Measurements from ENCODE around the gene ATRNL1.
"Not testable (repeated sequence)": the region's sequence is repeated elsewhere in the genome, so short reads cannot be mapped to it uniquely, and the experiment has no call there.

The ATRNL1 gene

GRCh38 chr10:115826396-115826795, 733.2 kb downstream of the ATRNL1 start:
- no peaks in the 10 kb centered on the region for H3K27me3 ChIP-seq (replicated peaks; ENCODE audit: insufficient read depth, low read length)
- H3K4me2 ChIP-seq (ENCODE audit: low read depth, low read length), result no peak overlapping the region
- no peaks in the 10 kb centered on the region for H4K20me1 ChIP-seq (ENCODE audit: insufficient read depth, low read length)
- H3F3A ChIP-seq (ENCODE audit: insufficient read depth, low read length), result no peaks in the 10 kb centered on the region
- no peak for TF ChIP-seq EZH2 (optimal IDR thresholded peaks at IDR 0.05; ENCODE audit: low read depth, low read length)
- TF ChIP-seq CTCF (IDR thresholded peaks at IDR 0.05; ENCODE audit: low read length), result no peak
- no peak for TF ChIP-seq EZH2phosphoT487 (IDR thresholded peaks at IDR 0.05; ENCODE audit: low read length)
- H3K9me3 ChIP-seq (replicated peaks; ENCODE audit: insufficient read depth, low read length), result no peaks in the 10 kb centered on the region
- H3K9me2 ChIP-seq (replicated peaks; ENCODE audit: insufficient read depth, low read length), result no peaks in the 10 kb centered on the region
- H2AFZ ChIP-seq (ENCODE audit: low read length), result no peak overlapping the region
- peaks cover 12% of the 10 kb centered on the region for H3K4me1 ChIP-seq (ENCODE audit: low read length)
- no peak overlapping the region for H3K9ac ChIP-seq (ENCODE audit: low read length)
- no peaks in the 10 kb centered on the region for H3K79me2 ChIP-seq (ENCODE audit: low read length)
- no peak overlapping the region for H3K4me3 ChIP-seq (ENCODE audit: low read length)
- H3K27ac ChIP-seq (ENCODE audit: low read length), result no peak overlapping the region
- no peaks in the 10 kb centered on the region for H3K36me3 ChIP-seq (replicated peaks; ENCODE audit: insufficient read depth, low read length)
- DNase-seq, result no peak

DNA sequence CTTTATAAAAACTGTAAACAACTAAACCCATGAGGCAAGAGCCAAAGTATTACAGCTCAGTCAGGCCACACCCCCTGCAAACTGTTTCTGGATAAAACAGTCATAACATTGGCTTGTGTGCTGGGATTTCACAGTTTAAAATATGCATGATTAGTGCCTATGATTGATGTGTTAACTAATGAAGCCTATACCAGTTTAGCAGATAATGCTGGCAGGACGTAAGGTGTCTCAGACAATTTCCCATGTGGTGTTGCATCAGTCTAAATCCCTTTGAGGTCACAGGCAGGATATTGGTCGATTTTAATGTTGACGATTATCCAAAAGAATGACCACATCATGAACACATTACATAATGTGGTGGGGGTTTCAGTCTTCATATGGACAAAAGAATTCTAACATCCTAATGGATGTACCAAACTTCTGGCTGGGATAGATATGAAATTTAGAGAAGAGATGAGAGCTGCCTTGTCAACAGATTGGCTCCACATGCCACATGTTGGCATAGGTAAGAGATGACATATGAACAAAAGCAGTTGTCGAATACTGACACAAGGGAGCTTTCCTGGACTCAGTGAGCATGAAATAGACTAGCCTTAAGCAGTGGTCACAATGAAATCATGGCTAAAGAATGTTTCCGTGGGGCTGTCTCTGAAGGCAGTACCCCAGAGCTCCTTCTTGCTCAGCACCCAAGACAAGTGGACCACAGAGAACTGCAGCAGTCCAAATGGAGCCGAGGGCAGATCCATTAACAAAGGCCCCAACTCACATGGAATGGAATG, 734.3 kb downstream of the ATRNL1 start:
- H3K79me2 ChIP-seq (ENCODE audit: low read length), result no peaks in the 10 kb centered on the region
- no peak overlapping the region for H3K4me3 ChIP-seq (ENCODE audit: low read length)
- H3K4me2 ChIP-seq (ENCODE audit: low read depth, low read length), result no peak overlapping the region
- no peaks in the 10 kb centered on the region for H3K27me3 ChIP-seq (replicated peaks; ENCODE audit: insufficient read depth, low read length)
- no peaks in the 10 kb centered on the region for H3F3A ChIP-seq (ENCODE audit: insufficient read depth, low read length)
- H2AFZ ChIP-seq (ENCODE audit: low read length), result no peak overlapping the region
- peaks cover 12% of the 10 kb centered on the region for H3K4me1 ChIP-seq (ENCODE audit: low read length)
- no peak for DNase-seq
- TF ChIP-seq CTCF (IDR thresholded peaks at IDR 0.05; ENCODE audit: low read length) (no peak), EZH2phosphoT487 (IDR thresholded peaks at IDR 0.05; ENCODE audit: low read length) (no peak), EZH2 (optimal IDR thresholded peaks at IDR 0.05; ENCODE audit: low read depth, low read length) (no peak)
- no peaks in the 10 kb centered on the region for H4K20me1 ChIP-seq (ENCODE audit: insufficient read depth, low read length)
- H3K27ac ChIP-seq (ENCODE audit: low read length), result no peak overlapping the region
- no peaks in the 10 kb centered on the region for H3K9me3 ChIP-seq (replicated peaks; ENCODE audit: insufficient read depth, low read length)
- H3K9ac ChIP-seq (ENCODE audit: low read length), result no peak overlapping the region
- H3K36me3 ChIP-seq (replicated peaks; ENCODE audit: insufficient read depth, low read length), result no peaks in the 10 kb centered on the region
- H3K9me2 ChIP-seq (replicated peaks; ENCODE audit: insufficient read depth, low read length), result no peaks in the 10 kb centered on the region

DNA sequence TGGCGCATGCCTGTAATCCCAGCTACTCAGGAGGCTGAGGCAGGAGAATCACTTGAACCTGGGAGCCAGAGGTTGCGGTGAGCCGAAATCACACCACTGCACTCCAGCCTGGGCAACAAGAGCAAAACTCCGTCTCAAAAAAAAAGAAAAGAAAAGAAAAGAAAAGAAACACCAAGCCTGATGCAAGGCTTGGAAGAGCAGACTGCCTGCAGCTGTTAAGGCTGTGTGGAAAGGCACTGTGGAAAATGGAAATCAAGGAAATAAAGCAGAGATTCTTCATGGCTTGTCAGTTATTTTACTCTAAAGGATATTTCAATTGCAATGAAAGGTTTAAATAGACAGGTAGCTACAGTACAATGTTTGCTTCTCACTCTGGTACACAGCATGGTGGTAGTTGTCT, 735.0 kb downstream of the ATRNL1 start:
- not testable (repeated sequence) for H3F3A ChIP-seq (ENCODE audit: insufficient read depth, low read length); H3K9ac ChIP-seq (ENCODE audit: low read length); H3K4me2 ChIP-seq (ENCODE audit: low read depth, low read length); H3K27ac ChIP-seq (ENCODE audit: low read length); H3K36me3 ChIP-seq (replicated peaks; ENCODE audit: insufficient read depth, low read length); H2AFZ ChIP-seq (ENCODE audit: low read length); DNase-seq; H3K4me3 ChIP-seq (ENCODE audit: low read length); H4K20me1 ChIP-seq (ENCODE audit: insufficient read depth, low read length); H3K27me3 ChIP-seq (replicated peaks; ENCODE audit: insufficient read depth, low read length); H3K79me2 ChIP-seq (ENCODE audit: low read length); H3K9me2 ChIP-seq (replicated peaks; ENCODE audit: insufficient read depth, low read length); H3K9me3 ChIP-seq (replicated peaks; ENCODE audit: insufficient read depth, low read length)
- peaks cover 12% of the 10 kb centered on the region for H3K4me1 ChIP-seq (ENCODE audit: low read length)

GRCh38 chr10:115829521-115830205, 736.5 kb downstream of the ATRNL1 start:
- Histone ChIP-seq H3K4me3 (ENCODE audit: low read length) (no peak overlapping the region), H3K79me2 (ENCODE audit: low read length) (no peaks in the 10 kb centered on the region), H4K20me1 (ENCODE audit: insufficient read depth, low read length) (no peaks in the 10 kb centered on the region), H3F3A (ENCODE audit: insufficient read depth, low read length) (no peaks in the 10 kb centered on the region), H3K27me3 (replicated peaks; ENCODE audit: insufficient read depth, low read length) (no peaks in the 10 kb centered on the region), H3K36me3 (replicated peaks; ENCODE audit: insufficient read depth, low read length) (no peaks in the 10 kb centered on the region), H3K27ac (ENCODE audit: low read length) (no peak overlapping the region), H3K4me2 (ENCODE audit: low read depth, low read length) (no peak overlapping the region), H3K4me1 (ENCODE audit: low read length) (peaks cover 12% of the 10 kb centered on the region), H3K9me3 (replicated peaks; ENCODE audit: insufficient read depth, low read length) (no peaks in the 10 kb centered on the region), H2AFZ (ENCODE audit: low read length) (no peak overlapping the region), H3K9me2 (replicated peaks; ENCODE audit: insufficient read depth, low read length) (no peaks in the 10 kb centered on the region), H3K9ac (ENCODE audit: low read length) (no peak overlapping the region)
- TF ChIP-seq EZH2 (optimal IDR thresholded peaks at IDR 0.05; ENCODE audit: low read depth, low read length), result no peak
- peak; percentile 22 for TF ChIP-seq CTCF (IDR thresholded peaks at IDR 0.05; ENCODE audit: low read length)
- TF ChIP-seq EZH2phosphoT487 (IDR thresholded peaks at IDR 0.05; ENCODE audit: low read length), result no peak
- no peak for DNase-seq

Data from MM.1S (cell line).